OCI-M2 (cell line): ENCODE measurements around the gene KLK3.

ENCODE experiments used
- DNase-seq: peaks from one replicate; lab custom pipeline; 2025; ENCODE audit not compliant: unreplicated experiment; lab: John Stamatoyannopoulos, UW

Gene KLK3

GRCh38 chr19:50830266-50831025 is 24.3 kb upstream of the KLK3 start:
- no peak for DNase-seq

DNA sequence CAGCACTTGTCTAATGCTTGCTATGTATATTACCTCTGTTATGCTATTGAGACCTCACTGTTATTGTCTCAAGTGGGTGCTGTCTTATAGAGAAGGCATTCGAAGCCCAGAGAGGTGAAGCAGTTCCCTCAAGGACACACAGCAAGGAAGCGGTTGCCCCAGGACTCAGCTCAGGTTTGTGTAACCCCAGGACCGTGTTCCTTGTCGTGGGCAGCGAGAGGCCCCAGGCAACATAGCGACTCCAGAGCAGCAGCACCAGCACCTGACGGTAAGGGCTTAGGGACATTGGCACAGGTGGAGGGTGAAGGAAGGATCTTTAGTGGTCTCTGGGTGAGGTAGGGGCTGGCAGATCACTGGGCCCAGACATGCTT is 23.7 kb upstream of the KLK3 start:
- DNase-seq: no peak

DNA sequence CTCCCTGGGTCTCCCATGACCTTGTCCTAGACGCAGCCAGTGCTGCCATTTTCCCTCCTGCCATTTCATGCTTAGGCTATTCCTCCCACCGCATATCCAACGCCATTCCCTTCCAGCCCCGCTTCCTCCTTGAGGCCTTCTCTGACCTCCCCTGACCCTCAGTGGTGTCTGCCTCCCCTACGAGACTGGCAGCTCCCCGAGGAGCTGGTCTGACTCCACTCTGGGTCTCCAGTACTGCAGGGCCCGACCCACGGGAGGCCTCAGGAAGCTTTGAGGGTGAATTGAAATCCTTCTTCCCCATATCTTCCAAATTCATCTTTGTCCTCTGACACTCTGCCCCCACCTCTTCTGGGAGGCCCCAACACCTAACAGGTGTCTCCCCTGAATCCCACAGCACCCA is 22.0 kb upstream of the KLK3 start:
- DNase-seq: no peak

DNA sequence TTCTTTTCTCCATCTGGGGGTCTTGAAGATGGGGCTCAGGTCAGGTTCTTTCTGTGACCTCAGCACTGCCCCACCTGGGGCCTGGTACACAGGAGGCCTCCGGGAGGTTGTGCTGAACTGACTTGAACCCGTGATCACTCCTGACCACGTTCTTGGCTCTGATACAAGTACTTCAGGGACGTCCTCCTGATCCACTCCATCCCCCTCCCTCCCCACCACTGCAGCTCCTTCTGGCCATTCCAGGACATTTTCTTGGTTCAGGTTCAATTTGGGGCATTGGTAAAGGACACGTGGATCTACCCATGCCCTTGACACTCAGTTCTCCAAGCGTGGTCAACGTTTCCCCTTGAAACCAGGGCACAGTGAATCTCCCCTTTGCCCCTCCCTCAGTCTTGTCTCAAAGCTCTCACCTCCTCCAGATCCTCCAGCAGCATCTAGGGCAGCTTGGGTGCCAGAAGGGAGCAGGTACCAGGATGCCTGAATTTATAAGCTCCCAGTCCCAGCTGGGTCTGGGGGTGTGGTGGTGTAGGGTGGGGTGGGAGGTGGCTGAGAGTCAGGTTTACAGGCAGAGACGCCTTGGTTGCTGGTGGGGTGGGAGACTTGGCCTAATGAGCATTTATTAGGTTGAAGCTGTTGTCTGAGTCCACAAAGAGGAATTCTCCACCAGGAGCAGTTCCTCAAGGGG is 21.5 kb upstream of the KLK3 start, which contains the start of gene KLK15:
TSS of gene KLK15 (minus strand) at position 458 of the 685 bp plus-strand sequence. CDS start 2,082 bp downstream, outside the sequence.
- DNase-seq: no peak

DNA sequence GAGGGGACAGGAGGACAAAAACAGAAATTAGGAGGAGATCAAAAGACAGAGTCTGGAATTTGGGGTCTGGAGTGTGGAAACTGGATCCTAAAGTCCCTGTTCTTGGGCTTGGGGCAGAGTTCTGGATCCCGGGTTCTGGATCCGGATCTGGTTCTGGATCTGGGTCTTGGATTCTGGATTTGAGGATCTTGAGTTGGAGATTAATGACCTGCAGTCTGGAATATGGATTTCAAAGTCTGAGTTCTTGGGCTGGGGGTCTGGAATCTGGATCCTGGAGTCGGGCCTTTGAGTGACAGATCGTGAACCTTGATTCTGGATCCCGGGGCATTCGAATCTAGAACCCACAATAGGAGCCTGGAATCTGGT is 20.9 kb upstream of the KLK3 start:
- DNase-seq: no peak

DNA sequence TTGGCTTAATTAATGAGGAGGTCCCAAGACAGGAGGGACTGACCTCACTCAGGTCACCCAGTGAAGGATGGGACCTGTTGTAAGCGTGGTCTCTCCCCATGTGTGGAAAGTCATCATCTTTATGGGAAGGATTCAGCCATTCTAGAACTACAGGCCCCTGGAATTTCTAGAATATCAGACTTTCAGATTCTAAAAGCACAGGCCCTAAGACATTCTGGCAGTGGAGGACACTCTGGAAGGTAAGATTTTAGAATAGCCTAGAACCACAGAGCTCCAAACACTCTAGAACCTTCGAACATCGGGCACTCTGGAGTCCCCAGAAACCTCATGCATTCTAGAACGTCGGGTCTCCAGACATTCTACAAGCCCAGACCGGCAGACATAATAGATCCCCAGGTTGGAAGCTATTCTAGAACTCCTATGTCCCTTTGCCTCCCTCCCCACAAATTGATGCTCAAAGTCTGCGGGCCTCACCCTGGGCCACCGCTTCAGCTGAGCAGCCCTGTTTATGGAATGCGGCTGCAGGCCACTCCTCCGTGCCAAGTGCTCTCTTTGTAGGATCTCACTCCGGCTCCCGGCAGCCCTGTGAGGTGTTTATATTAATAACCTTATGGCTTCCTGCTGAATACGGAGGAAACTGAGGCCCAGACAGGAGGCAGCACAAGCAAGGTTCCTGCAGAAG is 19.5 kb upstream of the KLK3 start:
- DNase-seq: no peak

- DNase-seq: no peak
Measured at GRCh38 chr19:50835785-50836542, 18.8 kb upstream of the KLK3 start.

GRCh38 chr19:50836543-50837195 is 18.0 kb upstream of the KLK3 start:
- DNase-seq: no peak

- DNase-seq: no peak
Measured at GRCh38 chr19:50837300-50837699, 17.4 kb upstream of the KLK3 start.

DNA sequence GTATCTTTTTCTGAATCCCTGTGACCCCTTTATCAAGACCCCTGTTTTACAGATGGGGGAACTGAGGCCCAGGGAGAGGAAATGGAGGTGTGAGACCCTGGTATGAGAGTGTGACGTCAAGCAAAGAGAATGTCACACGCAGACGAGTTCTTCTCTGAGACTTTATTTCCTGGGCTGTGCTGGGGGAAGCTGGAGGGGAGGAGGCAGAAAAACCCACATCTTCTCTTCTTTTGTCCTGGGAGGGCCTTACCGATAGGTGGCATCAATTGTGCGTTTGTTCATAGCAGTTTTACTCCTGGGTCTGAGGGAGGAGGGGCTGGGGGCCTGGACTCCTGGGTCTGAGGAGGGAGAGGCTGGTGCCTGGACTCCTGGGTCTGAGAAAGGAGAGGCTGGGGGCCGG is 16.5 kb upstream of the KLK3 start:
- no peak for DNase-seq

DNA sequence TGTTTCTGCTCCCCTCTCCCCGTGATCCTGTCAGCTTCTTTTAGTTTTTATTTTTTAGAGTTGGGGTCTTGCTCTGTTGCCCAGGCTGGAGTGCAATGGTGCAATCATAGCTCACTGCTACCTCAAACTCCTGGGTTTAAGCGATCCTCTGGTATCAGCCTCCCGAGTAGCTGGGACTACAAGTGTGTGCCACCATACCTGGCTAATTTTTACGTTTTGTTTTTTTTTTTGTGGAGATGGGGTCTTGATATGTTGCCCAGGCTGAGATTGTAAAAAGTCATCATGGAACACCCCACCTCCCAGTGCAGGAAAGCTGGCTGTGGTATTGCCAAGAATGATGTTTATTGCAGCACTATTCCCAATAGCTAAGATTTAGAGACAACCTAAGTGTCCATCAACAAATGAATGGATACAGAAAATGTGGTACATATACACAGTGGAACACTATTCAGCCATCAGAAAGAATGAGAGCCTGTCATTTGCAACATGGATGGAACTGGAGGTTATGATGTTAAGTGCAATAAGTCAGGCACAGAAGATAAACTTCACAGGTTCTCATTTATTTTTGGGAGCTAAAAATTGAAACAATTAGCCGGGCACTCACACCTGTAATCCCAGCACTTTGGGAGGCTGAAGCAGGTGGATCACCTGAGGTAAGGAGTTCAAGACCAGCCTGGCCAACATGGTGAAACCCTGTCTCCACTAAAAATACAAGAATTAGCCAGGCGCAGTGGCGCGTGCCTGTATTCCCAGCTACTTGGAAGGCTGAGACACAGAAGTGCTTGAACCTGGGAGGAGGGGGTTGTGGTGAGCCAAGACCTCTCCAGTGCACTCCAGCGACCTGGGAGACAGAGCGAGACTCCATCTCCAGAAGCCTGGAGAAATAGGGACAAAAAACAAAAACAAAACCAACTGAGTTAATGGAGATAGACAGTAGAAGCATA is 14.7 kb upstream of the KLK3 start:
- no peak for DNase-seq

DNA sequence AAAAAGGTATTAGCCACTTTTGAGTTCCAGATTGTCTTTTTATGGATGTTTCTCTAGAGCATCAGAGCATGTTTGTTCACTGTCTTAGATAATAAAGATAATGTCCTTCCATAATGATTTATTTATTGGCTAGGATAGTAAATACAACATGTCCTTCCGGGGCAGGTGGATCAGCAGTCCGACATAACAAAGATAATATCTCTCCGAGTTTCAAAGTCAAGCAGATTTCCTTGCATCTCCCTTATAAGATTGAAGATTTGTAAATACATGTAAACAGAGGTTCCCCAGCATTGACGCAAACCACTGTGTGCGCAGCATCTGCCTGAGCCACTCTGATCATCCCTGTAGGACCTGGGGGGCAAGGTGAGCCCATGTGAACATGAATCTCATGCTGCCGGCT is 12.6 kb upstream of the KLK3 start:
- DNase-seq: no peak

DNA sequence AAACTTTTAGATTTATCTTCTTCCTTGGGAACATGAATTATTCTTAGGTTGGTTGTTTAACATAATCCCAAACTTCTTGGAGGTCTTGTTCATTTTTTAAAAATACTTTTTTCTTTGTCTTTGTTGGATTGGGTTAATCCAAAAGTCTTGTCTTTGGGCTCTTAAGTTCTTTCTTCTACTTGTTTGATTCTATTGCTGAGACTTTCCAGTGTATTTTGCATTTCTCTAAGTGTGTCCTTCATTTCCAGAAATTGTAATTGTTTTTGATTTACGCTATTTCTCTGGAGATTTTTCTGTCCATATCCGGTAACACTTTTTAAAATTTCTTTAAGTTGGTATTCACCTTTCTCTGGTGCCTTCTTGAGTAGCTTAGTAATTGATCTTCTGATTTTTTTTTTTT is 11.5 kb upstream of the KLK3 start:
- DNase-seq: no peak

DNA sequence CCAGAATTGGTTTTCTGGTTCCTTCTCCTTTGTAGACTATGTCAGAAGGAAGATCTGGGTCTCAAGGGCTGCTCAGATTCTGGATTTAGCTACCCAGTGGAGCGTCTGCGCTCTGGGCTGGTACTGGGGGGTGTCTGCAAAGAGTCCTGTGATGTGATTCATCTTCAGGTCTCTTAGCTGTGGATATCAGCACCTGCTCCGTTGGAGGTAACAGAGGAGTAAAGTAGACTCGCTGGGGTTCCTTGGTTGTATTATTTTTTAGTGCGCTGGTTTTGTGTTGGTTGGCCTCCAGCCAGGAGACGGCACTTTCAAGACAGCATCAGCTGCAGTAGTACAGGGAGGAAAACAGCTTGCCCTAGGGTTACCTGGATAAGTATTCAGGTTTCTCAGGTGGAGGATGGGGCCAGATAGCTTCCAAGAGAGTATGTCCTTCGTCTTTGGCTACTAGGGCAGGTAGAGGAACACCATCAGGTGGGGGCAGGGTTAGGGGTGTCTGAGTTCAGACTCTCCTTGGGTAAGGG is 11.0 kb upstream of the KLK3 start:
- no peak for DNase-seq

DNA sequence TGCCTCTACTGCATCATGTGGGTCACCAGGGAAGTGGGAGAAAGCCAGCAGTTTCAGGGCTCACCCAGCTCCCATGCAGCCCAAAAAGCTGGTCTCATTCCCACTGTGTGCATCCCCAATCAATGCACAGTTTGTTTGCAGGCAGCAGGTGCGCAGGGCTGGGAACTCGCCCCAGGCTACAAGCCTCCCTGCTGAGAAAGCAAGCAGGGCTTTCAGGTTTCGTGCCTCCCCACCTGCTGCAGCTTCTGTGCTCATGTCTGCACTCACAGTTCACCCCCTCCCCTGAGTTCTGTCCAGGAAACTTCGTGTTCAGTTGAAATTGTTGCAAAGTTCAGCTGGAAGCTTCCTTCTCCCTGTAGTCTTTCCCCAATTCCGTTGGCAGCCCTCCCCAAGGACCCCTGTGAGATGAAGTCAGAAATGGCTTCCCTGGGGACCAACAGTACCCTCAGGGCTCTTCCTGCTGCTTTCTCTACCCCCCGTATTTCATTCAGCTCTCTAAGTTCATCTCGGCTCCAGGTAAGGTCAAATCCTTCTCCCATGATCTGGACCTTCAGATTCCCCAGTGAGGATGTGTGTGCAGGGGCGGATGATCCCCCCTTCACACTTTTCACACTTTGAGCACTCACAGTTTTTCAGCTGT is 10.3 kb upstream of the KLK3 start:
- no peak for DNase-seq

GRCh38 chr19:50850738-50851137 is 4.0 kb upstream of the KLK3 start:
- no peak for DNase-seq

DNA sequence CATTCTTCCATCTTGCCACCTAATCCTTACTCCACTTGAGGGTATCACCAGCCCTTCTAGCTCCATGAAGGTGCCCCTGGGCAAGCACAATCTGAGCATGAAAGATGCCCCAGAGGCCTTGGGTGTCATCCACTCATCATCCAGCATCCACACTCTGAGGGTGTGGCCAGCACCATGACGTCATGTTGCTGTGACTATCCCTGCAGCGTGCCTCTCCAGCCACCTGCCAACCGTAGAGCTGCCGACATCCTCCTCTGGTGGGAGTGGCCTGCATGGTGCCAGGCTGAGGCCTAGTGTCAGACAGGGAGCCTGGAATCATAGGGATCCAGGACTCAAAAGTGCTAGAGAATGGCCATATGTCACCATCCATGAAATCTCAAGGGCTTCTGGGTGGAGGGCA is 3.1 kb upstream of the KLK3 start:
- DNase-seq: no peak

DNA sequence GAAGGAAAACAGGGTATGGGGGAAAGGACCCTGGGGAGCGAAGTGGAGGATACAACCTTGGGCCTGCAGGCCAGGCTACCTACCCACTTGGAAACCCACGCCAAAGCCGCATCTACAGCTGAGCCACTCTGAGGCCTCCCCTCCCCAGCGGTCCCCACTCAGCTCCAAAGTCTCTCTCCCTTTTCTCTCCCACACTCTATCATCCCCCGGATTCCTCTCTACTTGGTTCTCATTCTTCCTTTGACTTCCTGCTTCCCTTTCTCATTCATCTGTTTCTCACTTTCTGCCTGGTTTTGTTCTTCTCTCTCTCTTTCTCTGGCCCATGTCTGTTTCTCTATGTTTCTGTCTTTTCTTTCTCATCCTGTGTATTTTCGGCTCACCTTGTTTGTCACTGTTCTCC is 2.7 kb downstream of the KLK3 start:
- no peak for DNase-seq

DNA sequence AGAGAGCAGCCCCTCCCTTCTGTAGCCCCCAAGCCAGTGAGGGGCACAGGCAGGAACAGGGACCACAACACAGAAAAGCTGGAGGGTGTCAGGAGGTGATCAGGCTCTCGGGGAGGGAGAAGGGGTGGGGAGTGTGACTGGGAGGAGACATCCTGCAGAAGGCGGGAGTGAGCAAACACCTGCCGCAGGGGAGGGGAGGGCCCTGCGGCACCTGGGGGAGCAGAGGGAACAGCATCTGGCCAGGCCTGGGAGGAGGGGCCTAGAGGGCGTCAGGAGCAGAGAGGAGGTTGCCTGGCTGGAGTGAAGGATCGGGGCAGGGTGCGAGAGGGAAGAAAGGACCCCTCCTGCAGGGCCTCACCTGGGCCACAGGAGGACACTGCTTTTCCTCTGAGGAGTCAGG is 4.2 kb downstream of the KLK3 start:
- DNase-seq: no peak
